Measurements from ENCODE around the gene ARL2BP. TPM values are rescaled to one million over a fixed set of nuclear protein-coding genes. Genes with fewer than 3 reads are reported as not detected.

ARL2BP gene
- total RNA-seq, 1 donor from 2014 or later, result 67.4 TPM

DNA sequence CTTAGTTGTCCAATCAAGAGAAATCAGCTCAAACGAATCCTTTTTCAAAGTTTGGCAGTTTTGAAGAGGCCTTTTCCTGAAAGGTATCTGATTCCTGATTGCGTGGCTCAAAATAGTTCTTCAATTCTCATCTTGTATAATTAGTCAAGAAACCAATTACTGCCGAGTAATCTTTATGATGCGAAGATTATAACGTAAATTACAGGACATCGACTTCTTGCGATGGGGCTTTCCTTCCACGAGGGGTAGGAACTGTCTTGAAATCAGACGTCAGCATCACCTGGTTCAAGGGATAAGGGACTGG lies 644 bp upstream of the ARL2BP start:
- Mint-ChIP-seq H3K4me1 (ENCODE audit: unreplicated experiment) (peaks cover 17% of the 10 kb centered on the region), H3K9me3 (ENCODE audit: unreplicated experiment) (no peaks in the 10 kb centered on the region), H3K36me3 (ENCODE audit: unreplicated experiment) (peaks cover 18% of the 10 kb centered on the region), H3K27ac (ENCODE audit: unreplicated experiment) (peak overlapping the region; percentile 98), H3K27me3 (ENCODE audit: unreplicated experiment) (no peaks in the 10 kb centered on the region), H3K4me3 (ENCODE audit: unreplicated experiment) (peak overlapping the region; percentile 85)
- TF ChIP-seq, protein P1, sequence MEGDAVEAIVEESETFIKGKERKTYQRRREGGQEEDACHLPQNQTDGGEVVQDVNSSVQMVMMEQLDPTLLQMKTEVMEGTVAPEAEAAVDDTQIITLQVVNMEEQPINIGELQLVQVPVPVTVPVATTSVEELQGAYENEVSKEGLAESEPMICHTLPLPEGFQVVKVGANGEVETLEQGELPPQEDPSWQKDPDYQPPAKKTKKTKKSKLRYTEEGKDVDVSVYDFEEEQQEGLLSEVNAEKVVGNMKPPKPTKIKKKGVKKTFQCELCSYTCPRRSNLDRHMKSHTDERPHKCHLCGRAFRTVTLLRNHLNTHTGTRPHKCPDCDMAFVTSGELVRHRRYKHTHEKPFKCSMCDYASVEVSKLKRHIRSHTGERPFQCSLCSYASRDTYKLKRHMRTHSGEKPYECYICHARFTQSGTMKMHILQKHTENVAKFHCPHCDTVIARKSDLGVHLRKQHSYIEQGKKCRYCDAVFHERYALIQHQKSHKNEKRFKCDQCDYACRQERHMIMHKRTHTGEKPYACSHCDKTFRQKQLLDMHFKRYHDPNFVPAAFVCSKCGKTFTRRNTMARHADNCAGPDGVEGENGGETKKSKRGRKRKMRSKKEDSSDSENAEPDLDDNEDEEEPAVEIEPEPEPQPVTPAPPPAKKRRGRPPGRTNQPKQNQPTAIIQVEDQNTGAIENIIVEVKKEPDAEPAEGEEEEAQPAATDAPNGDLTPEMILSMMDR (IDR thresholded peaks at IDR 0.05), result no peak
- no peak for DNase-seq (ENCODE audit: extremely low spot score, unreplicated experiment)

DNA sequence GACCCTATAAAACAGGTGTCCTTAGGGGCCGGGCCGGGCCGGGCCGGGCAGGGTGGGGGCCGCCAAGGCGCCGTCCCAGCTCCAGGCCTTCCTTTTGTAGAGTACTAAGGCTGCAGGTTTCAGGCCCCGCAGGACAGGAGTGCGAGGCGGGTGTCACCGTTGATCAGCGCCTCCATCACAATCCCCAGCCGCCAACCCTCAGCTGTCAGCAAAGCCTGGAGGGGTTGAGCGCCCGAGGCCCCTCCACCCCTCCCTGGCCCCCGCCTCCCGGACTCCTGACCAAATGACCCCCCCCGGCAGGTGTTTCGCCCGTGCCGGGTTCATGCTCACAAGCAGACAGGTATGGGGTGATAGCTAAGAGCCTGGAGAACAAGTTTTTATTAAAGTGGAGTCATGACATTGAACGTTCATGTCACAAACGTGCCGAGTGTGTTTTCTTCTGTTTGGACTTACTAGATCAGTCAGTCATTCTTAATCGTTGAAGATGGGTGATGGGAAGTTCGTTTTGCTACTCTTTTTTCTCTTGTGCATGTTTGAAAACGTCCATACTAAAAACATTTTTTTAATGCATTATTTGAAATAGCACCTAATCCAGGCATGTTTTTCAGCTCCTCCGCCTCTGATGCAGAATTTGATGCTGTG lies 534 bp downstream of the ARL2BP start:
- peak overlapping the region; percentile 85 for H3K4me3 Mint-ChIP-seq (ENCODE audit: unreplicated experiment)
- peaks cover 21% of the 10 kb centered on the region for H3K36me3 Mint-ChIP-seq (ENCODE audit: unreplicated experiment)
- DNase-seq (ENCODE audit: extremely low spot score, unreplicated experiment), result no peak
- H3K27me3 Mint-ChIP-seq (ENCODE audit: unreplicated experiment), result no peaks in the 10 kb centered on the region
- H3K9me3 Mint-ChIP-seq (ENCODE audit: unreplicated experiment), result no peaks in the 10 kb centered on the region
- H3K27ac Mint-ChIP-seq (ENCODE audit: unreplicated experiment), result peak overlapping the region; percentile 70
- TF ChIP-seq, protein P1 (IDR thresholded peaks at IDR 0.05), result no peak
- H3K4me1 Mint-ChIP-seq (ENCODE audit: unreplicated experiment), result peaks cover 17% of the 10 kb centered on the region

DNA sequence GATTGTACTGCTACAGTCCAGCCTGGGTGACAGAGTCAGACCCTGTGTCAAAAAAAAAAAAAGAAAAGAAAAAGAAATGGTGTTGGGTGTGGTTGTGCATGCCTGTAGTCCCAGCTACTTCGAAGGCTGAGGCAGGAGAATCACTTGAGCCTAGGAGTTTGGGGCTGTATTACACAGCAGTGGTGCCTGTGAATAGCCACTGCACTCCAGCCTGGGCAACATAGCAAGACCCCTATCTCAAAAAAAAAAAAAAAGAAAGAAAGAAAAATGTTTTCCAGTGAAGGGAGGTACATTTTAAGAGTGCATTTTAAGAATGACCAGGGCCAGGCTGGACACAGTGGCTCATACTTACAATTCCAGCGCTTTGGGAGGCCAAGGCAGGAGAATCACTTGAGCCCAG lies 6.3 kb downstream of the ARL2BP start:
- Mint-ChIP-seq H3K36me3 (ENCODE audit: unreplicated experiment) (peaks cover 38% of the 10 kb centered on the region), H3K27ac (ENCODE audit: unreplicated experiment) (no peak overlapping the region), H3K4me1 (ENCODE audit: unreplicated experiment) (peaks cover 3% of the 10 kb centered on the region), H3K27me3 (ENCODE audit: unreplicated experiment) (no peaks in the 10 kb centered on the region), H3K9me3 (ENCODE audit: unreplicated experiment) (no peaks in the 10 kb centered on the region), H3K4me3 (ENCODE audit: unreplicated experiment) (no peak overlapping the region)
- no peak for DNase-seq (ENCODE audit: extremely low spot score, unreplicated experiment)
- TF ChIP-seq, protein P1 (IDR thresholded peaks at IDR 0.05), result no peak

DNA sequence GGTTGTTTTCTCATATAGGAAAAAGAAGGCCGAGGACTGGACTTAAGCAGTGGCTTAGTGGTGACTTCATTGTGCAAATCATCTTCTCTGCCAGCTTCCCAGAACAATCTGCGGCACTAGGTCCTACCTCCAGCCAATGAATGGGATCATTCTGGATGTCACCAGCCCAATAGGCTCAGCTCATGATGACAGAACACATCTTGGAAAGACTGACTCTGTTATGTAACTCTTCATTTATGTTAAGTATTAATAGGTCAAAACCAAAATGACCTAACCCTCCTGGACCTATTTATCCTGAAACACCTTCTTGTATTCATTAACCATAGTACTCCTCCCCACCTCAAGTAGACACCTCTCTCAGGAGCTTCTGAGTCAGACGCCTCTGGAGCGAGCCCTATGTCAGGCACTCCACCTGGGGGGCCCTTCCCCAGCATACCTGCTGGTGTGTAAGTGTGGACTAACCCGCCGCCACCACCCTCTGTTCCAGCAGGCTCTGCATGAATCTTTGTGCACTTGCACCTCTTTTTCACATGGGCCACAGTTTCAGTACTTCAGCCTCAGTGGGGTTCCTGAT lies 7.2 kb downstream of the ARL2BP start:
- TF ChIP-seq, protein P1 (IDR thresholded peaks at IDR 0.05), result no peak
- Mint-ChIP-seq H3K4me3 (ENCODE audit: unreplicated experiment) (no peak overlapping the region), H3K4me1 (ENCODE audit: unreplicated experiment) (peaks cover 1% of the 10 kb centered on the region), H3K9me3 (ENCODE audit: unreplicated experiment) (no peaks in the 10 kb centered on the region), H3K27me3 (ENCODE audit: unreplicated experiment) (no peaks in the 10 kb centered on the region), H3K27ac (ENCODE audit: unreplicated experiment) (no peak overlapping the region), H3K36me3 (ENCODE audit: unreplicated experiment) (peaks cover 38% of the 10 kb centered on the region)
- DNase-seq (ENCODE audit: extremely low spot score, unreplicated experiment), result peak; percentile 70

DNA sequence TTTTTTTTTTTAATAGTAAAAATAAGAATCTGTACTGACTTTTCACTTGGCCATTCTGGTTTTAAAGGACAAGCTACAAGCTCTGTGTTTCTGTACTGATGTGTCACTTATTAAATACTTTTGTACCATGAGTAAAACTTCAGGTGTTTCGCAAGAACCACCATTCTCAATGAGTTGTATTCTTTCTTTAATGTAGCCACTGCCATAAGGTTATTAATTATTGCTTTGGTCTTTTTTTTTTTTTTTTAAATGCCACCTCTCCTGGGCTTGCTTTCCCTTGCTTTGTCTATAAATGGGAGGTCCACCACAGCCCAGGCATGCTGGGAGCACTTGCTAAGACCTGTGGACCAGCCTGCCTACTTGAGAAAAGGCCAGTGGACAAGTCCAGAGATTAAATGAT lies 8.4 kb downstream of the ARL2BP start:
- no peak overlapping the region for H3K27ac Mint-ChIP-seq (ENCODE audit: unreplicated experiment)
- H3K4me1 Mint-ChIP-seq (ENCODE audit: unreplicated experiment), result no peaks in the 10 kb centered on the region
- no peaks in the 10 kb centered on the region for H3K27me3 Mint-ChIP-seq (ENCODE audit: unreplicated experiment)
- DNase-seq (ENCODE audit: extremely low spot score, unreplicated experiment), result no peak
- H3K9me3 Mint-ChIP-seq (ENCODE audit: unreplicated experiment), result no peaks in the 10 kb centered on the region
- H3K36me3 Mint-ChIP-seq (ENCODE audit: unreplicated experiment), result peaks cover 32% of the 10 kb centered on the region
- H3K4me3 Mint-ChIP-seq (ENCODE audit: unreplicated experiment), result no peak overlapping the region
- TF ChIP-seq, protein P1 (IDR thresholded peaks at IDR 0.05), result no peak
